Measurements from ENCODE around the gene PEX7.
"Not testable (repeated sequence)": the region's sequence is repeated elsewhere in the genome, so short reads cannot be mapped to it uniquely, and the experiment has no call there.

PEX7 gene

DNA sequence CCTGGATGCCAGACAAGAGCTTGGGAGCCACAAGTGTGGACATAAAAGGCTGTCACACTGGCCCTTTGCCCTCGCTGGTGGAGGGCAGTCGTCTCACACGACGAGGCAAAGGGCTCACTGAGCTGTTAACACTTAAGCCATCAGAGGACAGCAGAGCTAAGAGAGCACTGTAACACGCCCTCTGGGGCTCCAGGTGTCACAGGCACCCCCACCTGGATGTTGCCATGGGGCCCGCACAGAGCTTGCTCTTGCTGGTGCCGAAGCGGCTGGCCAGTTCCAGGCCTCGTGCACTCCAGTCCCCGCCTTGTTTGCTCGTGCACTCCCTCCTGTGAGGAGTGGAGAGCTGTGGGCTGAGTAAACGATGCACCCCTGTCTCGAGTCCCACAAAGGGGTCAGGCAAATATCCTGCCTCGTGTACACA, 137.1 kb downstream of the PEX7 start:
- DNase-seq = peak; percentile 18

DNA sequence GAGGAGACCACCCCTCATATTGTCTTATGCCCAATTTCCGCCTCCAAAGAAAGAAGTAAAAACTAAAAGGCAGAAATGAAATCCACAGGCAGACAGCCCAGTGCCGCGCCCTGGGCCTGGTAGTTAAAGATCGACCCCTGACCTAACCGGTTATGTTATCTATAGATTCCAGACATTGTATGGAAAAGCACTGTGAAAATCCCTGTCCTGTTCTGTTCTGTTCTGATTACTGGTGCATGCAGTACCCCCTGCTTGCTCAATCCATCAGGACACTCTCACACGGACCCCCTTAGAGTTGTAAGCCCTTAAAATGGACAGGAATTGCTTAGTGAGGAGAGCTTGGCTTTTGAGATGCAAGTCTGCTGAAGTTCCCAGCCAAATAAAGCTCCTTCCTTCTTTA, 137.5 kb downstream of the PEX7 start:
- not testable (repeated sequence) for DNase-seq

DNA sequence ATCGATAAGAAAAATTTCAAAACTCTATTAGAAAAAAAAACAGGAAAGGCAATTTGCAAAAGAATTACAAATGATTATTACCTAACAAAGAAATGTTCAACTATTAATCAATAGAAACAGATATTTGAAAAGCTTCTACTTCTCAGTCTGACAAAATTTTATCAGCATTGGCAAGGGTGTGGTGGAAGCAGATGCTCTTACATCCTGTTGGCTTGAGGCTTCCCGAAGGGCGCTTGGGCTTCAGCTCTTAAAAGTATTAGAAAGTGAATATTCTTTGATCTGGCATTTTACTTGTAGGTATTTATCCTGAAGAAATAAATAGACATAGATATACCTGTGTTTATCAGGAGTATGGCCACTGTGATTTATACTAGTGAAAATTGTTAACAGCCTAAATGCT, 138.4 kb downstream of the PEX7 start:
- no peak for DNase-seq

DNA sequence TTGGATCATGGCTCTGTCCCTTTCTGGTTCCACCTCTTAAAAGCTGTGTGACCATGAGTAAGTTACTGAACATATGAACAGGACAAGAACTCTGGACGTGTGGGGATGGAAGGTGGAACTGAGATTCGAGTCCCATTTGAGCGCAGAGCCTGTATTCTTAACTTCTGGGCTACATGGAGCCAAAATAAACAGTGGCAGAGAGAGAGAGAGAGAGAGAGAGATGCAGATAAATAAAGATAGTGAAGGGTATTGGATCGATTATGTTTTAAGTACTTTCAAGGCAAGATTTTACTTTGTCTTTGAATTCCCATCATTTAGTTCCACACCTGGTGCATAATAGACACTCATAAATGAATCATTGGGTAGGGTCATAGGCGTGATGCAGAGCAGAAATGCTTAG, 139.5 kb downstream of the PEX7 start:
- DNase-seq = no peak

DNA sequence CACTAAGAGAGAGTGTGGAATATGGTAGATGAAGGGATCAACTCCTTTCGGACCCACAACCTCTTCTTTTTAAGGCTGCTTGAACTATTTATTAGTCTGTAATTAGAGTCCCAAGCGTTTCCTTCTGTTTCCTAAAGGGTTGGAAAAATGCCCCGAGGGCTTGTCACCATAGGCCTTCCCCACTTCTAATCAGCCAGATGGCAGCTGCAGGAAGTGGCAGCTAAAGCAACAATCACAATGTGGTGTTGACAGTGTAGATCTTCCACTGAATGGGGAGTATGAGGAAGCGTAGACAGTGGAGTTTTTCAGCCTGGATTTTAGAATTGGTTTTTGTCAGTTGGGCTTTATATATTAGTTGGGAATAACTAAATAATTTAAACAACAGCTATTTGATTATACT, 140.3 kb downstream of the PEX7 start:
- no peak for DNase-seq

DNA sequence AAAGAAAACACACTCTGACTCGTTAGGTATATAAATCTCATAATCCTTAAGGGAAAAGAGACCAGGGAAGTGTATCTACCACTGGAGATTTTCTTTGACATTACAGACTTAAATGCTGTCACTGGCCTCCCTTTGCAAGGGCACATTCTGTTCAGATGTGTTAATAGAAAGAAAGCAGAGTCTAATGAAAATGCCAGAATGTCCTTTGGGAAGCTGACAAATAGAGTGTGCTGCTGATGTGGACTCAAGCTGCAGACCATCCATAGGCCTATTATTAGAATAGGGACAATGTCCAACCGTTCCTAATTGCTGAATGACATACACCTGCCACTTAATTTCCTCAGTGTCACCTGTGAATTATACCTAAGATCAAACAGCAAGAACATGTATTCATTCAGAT, 140.9 kb downstream of the PEX7 start:
- DNase-seq = no peak

All from RPMI8226 (cell line).